GM18858 (cell line): ENCODE results near the gene GALR1.

Experiments used
- ATAC-seq: cut with Tn5 transposase; IDR thresholded peaks from one replicate; pipeline ENCODE4 v1.9.1; 2021; ENCODE audit not compliant: unreplicated experiment

The GALR1 gene

DNA sequence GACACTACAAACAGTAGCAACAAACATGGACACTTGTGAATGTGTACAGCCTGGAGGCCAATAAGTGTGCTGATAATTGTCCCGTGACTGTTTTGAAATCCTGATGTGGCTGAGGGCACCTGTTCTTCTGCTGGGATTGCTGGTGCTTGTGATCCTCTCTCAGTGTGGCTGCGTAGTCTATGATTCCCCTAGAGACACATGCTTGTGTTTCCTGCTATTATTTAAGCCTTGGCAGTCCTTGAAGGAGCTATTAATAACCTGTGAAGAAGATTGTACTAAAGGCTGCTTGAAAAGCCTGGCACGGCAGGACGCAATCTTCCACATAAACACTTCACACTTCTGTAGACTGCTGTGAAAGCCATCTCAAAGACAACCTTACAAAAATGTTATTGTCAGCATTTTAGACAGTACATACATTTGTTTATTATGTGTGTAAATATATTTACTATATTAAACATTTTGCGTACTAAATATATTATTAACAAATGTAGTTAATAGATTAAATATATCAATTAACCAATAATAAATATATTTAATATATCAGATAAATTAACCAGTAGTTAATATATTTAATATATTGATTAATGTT is 71.4 kb downstream of the GALR1 start:
- no peak for ATAC-seq

DNA sequence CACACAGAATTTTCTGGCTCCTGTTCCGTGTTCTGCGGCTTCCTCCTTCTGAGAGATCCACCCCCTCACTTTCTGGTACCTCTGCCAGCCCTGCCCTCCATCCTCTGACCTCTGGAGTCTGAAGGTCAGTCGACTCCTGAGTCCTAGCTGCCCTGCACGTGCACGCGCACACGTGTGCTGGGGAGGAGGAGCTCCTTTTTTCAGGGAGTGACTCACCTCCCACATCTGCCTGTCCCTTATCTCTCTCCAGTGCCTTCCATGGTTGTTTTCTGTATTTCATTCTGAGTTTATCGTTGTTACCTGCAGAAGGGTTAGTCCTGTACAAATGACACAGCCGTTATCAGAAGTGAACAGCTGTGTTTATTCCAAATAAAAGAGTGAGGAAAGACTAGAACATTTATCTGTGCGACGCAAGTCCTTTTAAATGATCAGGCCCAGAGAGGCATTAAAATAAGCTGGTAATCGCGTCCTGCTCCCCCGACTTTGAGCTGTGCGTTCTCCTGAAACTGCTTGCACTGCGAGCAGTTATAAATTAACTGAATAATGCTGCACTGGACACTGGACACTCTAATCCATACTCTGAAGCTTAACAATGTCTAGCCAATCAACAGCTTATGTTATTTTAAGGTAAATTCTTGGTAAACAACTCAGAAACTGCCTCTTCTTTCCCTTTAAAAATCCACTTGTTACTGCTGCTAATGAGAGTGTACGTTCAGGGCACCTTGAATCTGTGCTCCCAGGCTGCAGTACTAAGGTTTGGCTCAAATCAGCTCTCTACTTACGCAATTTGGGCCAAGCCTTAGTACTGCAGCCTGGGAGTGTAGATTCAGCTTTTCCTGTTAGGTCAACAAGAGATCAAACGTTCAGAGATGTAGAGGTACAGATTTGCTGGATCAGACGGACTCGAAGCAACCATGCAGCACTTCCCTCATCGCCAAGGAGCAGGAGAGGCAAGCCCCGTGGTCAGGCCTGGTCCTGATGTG is 72.5 kb downstream of the GALR1 start:
- no peak for ATAC-seq

- ATAC-seq = no peak
Observed at GRCh38 chr18:77323640-77324299, 74.1 kb downstream of the GALR1 start.
